ENCODE results near the gene ATAD3A.

DNA sequence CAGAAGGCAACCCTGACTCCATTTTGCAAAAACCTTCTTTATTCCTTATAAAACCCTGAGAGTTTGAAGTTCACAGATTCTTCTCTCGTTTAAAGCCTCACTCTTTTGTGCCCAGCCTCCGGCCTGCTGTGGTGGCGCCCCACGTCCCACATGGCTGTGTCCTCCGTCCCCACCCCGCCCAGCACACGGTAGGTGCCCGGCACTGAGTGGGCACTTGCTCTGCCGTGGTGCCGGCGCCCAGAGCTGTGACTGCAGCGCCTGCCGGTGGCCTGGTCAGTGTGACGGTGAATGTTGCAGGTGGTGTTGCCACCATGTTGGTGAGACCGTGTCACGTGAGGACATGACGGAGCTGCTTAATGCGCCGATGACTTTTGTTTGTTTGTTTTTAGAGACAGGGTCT, 9.4 kb downstream of the ATAD3A start:
- no peak for TF ChIP-seq ZNF274 (IDR thresholded peaks at IDR 0.05; ENCODE audit: low read depth, low read length)
- TF ChIP-seq YY1 (IDR thresholded peaks at IDR 0.05; ENCODE audit: insufficient read depth, insufficient read length), result no peak

Data from NT2/D1 (cell line).